ENCODE measurements around the gene DENND4A.
"Not testable (repeated sequence)": the region's sequence is repeated elsewhere in the genome, so short reads cannot be mapped to it uniquely, and the experiment has no call there.

Gene DENND4A

DNA sequence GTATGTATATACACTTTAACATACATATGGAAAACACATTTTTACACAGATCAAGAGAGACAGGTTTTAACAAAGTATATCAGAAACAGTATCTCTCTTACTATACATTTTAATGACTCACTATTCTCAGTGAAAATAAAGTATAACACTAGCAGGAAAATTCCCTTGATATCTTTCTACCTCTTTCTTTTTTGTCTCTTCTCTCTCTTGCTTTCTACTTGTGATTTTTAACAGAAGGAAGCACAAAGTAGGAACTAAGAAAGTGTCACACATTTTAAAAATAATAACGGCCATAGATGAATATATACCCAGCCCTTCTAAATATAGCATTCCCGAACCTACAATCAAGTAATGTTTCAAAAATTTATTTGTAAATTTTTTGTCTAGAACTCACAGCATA, 4.8 kb downstream of the DENND4A start:
- DNase-seq: no peak

DNA sequence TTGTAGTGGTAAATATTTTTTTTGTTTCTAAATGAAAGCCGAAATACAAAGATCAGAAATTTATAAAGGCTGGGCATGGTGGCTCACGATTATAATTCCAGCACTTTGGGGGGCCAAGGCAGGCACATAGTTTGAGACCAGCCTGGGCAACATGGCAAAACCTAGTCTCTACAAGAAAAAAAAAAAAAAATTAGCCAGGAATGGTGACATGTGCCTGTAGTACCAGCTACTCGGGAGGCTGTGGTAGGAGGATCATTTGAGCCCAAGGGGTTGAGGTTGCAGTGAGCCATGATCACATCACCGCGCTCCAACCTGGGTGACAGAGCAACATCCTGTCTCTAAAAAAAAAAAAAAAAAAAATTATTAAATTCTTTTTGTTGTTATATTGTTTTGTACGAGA, 6.9 kb downstream of the DENND4A start:
- no peak for DNase-seq

DNA sequence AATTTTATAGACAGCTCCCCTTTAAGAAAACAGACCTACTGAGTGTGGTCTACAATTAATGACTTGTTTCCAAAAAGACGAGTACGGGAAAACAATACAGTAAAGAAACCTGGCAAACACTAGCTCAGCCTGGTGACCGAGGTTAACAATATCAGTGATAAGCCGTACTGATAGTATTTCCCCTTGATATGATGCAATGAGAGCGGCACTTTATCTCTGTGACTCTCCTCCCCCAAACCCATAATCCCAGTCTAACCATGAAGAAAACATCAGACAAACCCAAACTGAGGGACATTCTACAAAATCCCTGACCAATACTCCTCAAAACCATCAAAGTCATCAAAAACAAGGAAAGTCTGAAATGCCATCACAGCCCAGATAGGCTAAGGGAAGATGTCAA, 8.2 kb downstream of the DENND4A start:
- no peak for DNase-seq

DNA sequence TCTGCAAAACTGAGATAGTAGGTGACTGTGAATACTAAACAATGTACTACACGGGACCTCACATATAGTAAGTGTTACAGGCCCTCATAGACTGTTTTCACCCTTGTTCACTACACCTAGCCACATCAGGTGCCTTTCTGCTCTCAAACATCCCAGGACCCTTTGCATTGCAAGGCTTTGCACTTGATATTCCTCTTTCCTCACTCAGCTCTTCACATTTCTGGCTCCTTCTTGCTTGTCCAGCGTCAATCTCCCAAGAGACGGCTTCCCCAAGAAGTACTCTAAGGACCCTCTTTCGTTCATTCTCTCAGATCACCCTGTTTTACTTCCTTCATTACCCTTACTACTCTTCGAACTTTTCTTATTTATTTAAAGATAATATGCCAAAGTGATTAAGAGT, 10.0 kb downstream of the DENND4A start:
- DNase-seq: no peak

DNA sequence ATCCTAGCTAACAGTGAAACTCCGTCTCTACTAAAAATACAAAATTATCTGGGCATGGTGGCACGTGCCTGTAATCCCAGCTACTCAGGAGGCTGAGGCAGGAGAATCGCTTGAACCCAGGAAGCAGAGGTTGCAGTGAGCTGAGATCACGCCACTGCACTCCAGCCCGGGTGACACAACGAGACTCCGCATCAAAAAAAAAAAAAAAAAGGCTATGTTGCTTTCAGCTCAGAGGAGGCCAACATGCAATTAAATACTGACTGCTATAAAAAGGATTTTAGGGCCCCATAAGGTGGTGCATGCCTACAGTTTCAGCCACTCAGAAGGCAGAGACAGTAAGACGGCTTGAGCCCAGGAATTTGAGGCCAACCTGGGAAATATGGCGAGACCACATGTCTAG, 13.4 kb downstream of the DENND4A start:
- DNase-seq: not testable (repeated sequence)

DNA sequence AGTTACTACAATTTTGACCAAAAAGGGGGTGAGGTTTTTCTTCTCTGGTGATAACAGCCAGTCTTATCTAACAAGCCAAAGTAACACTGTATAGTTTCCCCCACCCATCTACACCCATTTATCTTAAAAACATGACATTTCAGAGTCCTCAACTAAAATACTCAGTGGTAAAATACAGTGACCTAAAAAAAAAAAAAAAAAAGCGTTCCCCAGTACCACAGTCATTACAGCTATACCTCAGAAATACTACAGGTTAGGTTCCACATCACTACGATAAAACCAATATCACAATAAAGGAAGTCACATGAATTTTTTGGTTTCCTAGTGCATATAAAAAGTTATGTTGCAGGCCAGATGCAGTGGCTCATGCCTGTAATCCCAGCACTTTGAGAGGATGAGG, 13.8 kb downstream of the DENND4A start:
- no peak for DNase-seq

DNA sequence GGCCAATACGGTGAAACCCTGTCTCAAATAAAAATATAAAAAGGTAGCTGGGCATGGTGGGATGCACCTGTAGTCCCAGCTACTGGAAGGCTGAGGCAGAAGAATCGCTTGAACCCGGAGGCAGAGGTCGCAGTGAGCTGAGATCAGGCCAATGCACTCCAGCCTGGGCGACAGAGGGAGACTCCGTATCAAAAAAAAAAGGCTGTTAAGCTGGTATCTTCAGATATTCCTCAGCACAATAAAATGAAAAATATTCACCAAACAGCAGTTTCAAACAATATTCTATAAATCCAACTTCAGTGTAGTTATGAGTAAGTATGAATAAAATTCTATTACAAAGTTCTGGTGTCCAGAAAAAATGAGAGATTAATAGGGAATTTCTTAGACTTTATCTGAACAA, 14.2 kb downstream of the DENND4A start:
- DNase-seq: no peak

DNA sequence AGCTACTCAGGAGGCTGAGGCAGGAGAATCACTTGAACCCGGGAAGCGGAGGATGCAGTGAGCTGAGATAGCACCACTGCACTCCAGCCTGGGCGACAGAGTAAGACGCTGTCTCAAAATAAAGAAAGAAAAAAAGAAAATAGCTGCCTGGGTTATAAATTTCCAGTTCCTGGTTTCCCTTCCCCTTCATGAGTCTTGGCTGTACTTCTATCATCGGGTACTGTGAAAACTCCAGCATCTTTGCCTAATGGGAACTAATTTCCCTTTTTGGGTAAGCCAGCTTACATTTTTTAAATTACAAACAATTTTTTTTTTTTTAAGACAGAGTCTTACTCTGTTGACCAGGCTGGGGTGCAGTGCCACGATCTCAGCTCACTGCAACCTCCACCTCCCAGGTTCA, 15.0 kb downstream of the DENND4A start:
- no peak for DNase-seq

DNA sequence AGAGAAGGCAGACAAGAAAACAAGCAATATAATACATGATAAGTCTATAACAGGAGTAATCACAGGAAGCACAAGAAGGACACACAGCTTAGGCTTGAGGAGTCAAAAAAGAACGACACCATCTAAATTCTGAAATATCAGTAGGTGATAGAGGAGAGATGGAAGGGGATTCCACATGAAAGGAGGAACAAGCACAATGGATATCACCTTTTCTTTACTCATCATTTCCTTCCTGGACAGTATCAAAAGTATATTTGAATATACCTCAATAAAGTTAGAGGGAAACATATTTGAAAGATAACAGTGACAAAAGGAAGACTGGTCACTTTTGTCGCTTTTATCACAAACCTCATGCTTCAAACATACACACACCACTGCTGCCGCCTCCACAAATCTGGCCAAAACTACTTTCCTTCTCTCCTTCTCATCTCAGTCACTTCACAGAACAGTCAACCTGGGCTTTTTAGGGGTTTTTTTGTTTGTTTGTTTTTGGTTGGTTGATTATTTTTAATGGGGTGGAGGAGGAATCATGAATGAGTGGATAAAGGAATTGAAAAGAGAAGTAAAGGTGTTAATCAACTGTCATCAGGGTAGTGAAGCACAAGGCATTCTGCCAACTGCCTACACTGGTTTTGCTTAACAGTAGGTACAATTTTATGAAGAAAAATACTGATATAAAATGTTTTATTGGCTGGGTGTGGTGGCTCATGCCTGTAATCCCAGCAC, 18.5 kb downstream of the DENND4A start:
- peak; percentile 33 for DNase-seq

DNA sequence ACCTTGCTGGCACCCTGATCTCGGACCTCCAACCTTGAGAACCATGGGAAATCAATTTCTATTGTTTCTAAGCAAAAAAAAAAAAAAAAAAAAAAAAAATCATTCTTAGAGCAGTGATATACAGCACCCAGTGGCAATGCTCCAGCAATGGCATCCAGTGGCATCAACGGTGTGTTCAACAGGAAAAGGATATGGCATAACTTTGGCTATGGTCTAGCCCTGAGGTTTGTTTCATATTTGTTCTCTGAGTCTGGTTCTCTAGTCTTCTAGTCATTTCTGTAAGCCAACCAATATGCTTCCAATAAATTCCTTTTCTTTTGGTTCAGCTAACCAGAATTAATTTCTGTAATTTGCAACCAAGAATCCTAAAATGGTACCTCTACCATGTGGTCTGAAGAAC, 19.2 kb downstream of the DENND4A start:
- DNase-seq: peak; percentile 41

DNA sequence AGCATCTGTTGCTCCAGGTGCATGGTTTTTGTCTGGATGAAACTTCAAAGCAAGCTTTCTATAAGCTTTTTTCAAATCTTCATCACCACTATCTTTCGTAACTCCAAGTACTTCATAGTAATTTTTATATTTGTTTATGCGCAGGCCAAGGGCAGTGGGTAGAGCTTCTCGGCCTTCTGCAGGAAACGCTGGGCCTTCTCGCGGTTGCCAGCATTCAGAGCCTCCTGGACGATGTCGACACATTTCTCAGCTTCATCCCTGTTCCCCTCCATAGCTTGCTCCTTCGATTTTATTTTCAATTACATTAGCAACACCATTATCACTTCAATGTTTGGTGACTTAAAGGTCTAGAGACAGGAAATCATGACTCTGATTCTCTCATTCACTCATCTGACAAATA, 20.2 kb downstream of the DENND4A start:
- no peak for DNase-seq

DNA sequence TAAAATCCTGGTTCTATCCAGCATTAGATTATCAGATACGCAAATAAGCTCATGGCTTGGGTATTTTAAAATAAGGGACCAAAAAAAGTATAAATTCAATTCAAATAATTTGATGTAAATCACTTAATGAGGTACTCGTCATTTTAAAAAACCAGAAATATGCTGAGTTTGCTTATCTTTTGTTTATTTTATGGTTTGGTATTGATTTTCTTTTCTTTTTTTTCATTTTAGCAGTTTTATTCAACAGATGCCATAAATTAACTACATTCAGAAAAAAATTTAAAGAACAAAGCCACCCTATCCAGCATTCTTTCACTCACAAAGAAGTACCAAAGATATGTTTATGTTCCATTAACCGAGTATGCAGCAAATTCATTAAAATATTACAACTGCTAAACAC, 22.6 kb downstream of the DENND4A start:
- DNase-seq: no peak

DNA sequence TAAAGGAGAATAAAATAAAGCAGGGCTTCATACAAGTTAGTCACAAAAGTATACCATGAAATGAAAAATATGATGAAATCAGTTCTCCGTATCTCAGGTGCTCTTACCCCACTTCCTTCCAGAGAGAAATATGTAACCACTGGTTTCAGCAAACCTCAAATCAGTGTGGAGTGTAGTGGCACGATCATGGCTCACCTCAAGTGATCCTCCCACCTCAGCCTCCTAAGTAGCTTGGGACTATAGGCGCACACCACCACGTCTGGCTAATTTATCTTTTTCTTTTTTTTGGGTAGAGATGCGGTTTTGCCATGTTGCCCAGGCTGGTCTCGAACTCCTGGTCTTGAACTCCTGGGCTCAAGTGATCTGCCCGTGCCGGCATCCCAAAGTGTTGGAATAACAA, 24.2 kb downstream of the DENND4A start:
- peak; percentile 66 for DNase-seq

DNA sequence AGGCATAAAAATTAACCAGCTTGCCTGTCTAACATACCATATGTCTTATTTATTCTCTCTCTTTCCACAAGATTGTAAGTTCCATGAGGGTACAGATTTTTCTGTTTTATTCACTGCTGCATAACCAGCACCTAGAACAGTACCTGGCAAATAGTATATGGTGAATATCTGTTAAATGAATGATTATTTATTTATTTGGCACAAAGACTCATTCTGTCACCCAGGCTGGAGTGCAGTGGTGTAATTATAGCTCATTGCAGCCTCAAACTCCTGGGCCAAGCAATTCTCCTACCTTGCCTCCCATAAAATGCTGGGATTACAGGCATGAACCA, 24.9 kb downstream of the DENND4A start:
- no peak for DNase-seq

DNA sequence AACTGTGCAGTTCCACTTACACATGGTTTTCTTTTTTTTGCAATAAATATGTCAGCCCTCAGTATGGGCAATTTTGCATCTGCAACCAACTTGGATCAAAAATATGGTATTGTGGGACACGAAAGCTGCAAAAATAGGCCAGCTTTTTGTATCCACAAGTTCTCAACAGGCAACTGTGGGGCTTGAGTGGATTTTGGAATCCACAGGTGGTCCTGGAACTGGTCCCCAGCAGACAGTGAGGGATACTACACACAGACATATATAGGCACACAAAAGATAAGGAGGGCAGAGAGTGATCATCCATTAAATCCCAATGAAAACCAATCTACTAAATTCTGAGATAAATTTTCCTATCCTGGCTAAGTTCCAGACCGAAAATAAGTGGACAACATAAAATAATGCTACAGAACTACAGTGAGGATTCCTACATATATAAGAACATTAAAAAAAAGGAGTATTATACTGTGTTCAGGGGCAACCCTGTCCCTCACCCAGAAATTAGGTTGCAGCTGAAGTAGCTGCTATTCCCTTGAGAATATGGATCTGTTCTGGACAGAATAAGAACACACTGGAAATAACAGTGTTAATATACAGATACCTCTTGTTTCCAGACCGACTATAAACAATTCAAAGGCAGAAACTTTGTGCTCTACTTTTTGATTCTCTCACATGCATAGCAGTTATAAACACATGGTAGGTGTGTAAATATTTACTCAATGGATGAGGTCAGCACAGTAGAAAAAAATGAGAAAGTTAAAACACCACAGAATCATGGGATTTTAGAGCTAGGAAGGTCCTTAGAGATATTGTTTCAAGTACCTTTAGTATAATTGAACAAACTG, 25.4 kb downstream of the DENND4A start:
- DNase-seq: no peak

DNA sequence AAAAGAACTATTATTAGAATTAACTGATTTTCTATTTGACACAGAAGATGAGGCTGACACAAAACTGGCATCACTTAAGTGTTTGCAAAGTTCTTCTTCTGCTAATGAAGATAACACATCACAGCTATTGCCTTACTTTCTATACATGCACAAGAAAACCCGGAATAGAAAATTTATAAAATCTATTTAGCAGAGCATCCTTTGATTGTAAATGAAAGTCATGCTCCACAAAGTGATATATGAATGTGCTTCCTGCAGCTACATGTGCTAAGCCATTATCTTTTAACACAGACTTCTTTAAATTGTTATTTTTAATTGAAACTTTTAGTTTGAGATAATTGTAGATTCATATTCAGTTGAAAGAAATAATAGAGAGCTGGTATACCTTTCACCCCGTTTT, 27.0 kb downstream of the DENND4A start:
- DNase-seq: no peak

DNA sequence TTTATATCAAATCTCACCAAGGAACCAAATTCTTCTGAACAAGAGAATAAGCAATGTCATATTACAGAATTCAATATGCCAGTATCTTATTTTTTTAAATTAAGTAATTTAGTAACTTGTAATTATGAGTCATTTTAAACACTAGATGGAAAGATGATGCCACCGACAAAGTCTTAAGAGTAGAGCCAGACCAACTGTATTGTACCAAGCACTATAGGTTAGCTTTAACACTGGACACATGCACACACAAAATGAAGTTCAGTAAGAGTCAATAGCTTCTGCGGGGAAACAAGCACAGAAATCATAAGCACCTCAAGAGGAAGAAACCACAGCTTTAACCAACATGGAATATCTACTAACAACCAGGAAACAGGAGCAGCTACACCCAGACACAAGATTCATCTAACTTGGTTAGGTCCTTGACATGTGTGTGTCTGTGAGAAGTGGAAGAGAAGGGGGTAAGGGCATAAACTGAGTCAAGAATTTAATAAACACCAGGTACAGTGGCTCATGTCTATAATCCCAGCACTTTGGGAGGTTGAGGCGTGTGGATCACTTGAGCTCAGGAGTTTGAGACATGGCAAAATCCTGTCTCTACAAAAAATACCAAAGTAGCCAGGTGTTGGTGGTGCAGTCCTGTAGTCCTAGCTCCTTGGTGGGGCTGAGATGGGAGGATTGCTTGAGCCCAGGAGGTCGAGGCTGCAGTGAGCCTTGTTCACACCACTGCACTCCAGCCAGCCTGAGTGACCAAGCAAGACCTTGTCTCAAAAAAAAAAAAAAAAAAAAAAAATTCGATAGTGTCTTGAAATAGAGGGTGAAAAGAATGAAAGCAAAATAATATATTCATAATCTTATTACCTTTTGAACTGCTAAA, 28.9 kb downstream of the DENND4A start:
- DNase-seq: peak; percentile 35

DNA sequence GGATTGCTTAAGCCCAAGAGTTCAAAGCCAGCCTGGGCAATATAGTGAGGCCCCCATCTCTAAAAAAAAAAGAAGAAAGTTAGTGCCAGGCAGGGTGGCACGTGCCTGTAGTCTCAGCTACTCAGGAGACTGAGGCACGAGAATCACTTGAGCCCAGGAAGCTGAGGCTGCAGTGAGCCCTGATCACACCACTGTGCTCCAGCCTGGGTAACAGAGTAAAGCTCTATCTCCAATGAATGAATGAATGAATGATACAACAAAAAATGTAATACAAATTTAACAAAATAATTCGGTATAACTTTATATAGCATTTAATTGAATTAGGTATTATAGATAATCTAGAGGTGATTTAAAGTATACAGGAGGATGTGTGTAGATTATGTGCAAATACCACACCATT, 29.7 kb downstream of the DENND4A start:
- no peak for DNase-seq

DNA sequence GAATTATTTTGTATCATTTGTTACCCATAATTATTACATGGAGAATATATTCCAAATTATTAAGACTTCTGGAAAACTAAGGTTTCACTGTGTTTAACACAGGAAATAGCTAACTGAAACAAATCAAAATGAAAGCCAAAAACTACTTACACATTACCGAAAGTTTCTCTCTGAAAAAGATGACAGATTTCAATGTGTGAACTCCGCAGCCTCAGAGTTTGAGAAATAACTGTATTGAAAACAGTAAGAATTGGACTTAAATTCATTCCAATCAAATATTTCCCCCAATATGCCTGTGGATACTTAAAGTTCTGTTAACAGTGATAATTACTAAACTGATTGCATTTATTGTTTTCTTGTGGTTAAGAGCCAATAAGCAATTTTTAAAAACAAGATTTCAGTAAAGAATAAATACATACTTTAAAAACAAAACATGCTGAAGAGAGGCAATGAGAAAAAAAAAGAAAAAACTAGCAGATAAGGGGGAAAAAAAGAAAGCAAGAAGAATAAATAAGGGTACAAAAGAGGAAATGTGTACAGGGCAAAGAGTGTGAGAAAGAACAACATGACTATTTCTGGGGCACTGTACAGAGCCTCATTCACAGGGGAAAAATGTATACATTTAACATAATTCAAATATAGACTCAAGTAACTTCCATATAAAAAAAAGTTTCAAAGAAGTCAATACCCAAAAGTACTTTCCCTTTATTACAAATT, 30.7 kb downstream of the DENND4A start:
- DNase-seq: peak; percentile 77

DNA sequence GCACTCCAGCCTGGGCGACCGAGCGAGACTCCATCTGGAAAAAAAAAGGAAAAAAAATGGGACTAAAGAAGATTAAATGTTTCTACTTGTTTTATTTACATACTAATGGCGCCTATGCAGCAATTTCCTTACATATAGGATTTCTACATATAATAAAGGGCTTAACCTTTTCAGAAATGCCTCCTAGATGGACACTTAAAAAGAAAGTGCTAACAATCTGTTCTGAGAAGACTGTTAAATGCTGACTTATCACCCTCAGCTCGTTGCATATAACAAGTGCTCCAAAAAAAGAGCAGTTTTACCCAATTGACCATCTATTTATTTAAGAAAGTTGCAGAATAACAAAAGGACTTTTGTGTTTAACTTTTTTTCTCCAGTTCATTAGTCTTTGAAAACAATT, 32.7 kb downstream of the DENND4A start:
- DNase-seq: no peak

DNA sequence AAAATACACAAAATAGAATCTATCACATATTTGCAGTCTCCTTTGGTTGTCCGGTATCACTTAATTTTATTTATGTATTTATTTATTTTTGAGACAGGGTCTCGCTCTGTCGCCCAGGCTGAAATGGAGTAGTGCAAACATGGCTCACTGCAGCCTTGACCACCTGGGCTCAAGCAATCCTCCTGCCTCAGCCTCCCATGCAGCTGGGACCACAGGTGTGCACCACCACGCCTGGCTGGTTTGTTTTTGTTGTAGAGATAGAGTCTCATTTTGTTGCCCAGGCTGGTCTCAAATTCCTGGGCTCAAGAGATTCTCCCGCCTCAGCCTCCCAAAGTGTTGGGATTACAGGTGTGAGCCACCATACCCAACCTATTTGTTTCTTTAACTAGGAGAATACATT, 33.9 kb downstream of the DENND4A start:
- DNase-seq: no peak

DNA sequence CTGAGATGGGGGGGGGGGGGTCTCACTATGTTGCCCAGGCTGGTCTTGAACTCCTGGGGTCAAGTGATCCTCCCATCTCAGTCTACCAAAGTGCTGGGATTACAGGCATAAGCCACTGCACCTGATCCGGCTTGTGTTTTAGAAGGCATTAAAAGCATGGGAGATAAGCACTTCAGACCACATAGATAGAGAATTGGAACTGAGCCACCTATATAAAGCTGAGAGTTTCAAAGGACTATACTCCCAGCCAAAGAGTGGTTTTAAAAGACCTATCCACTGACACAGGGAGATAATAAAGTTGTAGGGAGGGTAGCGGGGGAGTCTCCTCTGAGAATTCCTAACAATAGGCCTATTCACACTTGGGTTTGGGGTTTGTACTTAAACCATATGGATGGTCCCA, 34.8 kb downstream of the DENND4A start:
- no peak for DNase-seq

DNA sequence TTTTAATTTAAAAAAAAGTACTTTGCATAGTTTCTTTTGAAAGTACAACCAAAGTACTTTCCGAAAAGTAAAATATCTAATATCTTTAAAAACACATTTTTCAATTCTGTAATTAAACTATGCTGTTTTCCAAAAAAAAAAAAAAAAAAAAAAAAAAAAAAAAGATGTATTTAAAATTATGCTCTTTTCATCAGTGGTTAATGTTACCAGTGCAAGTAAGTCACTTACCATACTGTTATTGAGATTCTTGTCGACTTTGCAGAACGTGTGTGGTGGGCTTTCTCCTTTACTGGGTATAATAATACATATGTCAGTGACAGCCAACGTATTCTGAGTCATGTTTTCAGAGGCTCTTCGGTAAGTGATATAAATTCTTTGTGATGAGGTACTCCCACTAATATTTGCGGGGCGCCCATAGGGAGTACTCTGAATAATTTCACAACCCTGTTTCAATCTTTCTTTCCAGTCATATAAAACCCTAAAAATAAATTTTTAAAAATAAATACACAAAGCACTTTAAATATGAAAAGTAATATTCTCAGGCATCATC, 39.9 kb downstream of the DENND4A start:
- no peak for DNase-seq

All from activated CD4-positive, alpha-beta T cell treated with anti-CD3 and anti-CD28 coated beads, Interleukin-2, Interleukin-6, amounts not matched to agents 100 ng/mL and 50 ng/mL, durations not matched to agents 16 hours and 8 hours (primary cell).